HCT116 (cell line): ENCODE data around the gene CYP3A5. TPM values are rescaled to one million over a fixed set of nuclear protein-coding genes. Genes with fewer than 3 reads are reported as not detected.

Experiments used
- ATAC-seq: fragments of 200-7000 bp; cut with Tn5 transposase; 2 replicates; pipeline ENCODE4 v1.9.1; 2020; ENCODE audit warnings: mild to moderate bottlenecking, moderate library complexity
- BruUV-seq: library from RNA; stranded (reverse); fragments of 400-500 nt; replicated peaks from 2 replicates; lab custom pipeline; 2021; lab: Mats Ljungman, UMichigan
- CTCF ChIA-PET: fragments of 300-600 bp; sonication (Branson Sonifier 250); formaldehyde crosslinking; loops from one replicate; lab custom pipeline; 2021; ENCODE audit warnings: antibody characterized with exemption; lab: Charles Lee
- POLR2A ChIA-PET: fragments of 300-600, 350-600 bp; sonication (Branson Sonifier 250); formaldehyde crosslinking; loops from one replicate; lab custom pipeline; 2021; ENCODE audit warnings: antibody characterized with exemption; lab: Charles Lee
- RAD21 ChIA-PET, 2 experiments: fragments of 300-600 bp; sonication (Branson Sonifier 250); formaldehyde crosslinking; loops; one replicate each; lab custom pipeline; 2023; ENCODE audit warnings: low total read pairs in 2 of 2; ENCODE audit not compliant: uncharacterized antibody in 2 of 2, unreplicated experiment in 2 of 2, low non-redundant PET in 1 of 2; lab: Charles Lee
- DNase-seq: peaks from one replicate; pipeline ENCODE4 v3.0.0-alpha.2; 2010; ENCODE audit warnings: low read depth, low spot score
- H2AFZ ChIP-seq: fragments of 200-600 bp; shearing (Covaris generic), sonication (generic); 2 replicates; pipeline ENCODE4 v1.6.1; 2017; ENCODE audit warnings: low read depth, mixed run types, mixed read lengths, antibody characterized with exemption, low read length; ENCODE audit not compliant: poor library complexity, severe bottlenecking
- H3K27ac ChIP-seq: 2 replicates; pipeline ENCODE4 v1.5.1; 2012; ENCODE audit warnings: low read depth, low read length
- H3K27me3 ChIP-seq: fragments of 200-600 bp; sonication (generic); 2 replicates; pipeline ENCODE4 v1.6.1; 2016; ENCODE audit warnings: mixed run types, low read length, mixed read lengths; ENCODE audit not compliant: insufficient read depth
- H3K36me3 ChIP-seq, 2 experiments: fragments of 200-500 bp in 1 of 2; fragments of 200-600 bp in 1 of 2; sonication (Bioruptor generic) in 1 of 2; sonication (generic) in 1 of 2; 2 replicates each; pipeline versions ENCODE4 v1.5.1 to v1.6.1; 2014 to 2016; ENCODE audit warnings: low read length in 2 of 2, inconsistent platforms in 1 of 2, mixed read lengths in 1 of 2, mixed run types in 1 of 2; ENCODE audit not compliant: insufficient read depth in 2 of 2, control insufficient read depth in 1 of 2
- H3K4me1 ChIP-seq, 2 experiments: fragments of 200-600 bp in 1 of 2; sonication (generic) in 1 of 2; 2 replicates each; pipeline versions ENCODE4 v1.5.1 to v1.6.1; 2012 to 2017; ENCODE audit warnings: low read length in 2 of 2, inconsistent platforms in 1 of 2, mild to moderate bottlenecking in 1 of 2, mixed read lengths in 1 of 2, mixed run types in 1 of 2, moderate library complexity in 1 of 2; ENCODE audit not compliant: insufficient read depth in 2 of 2, control insufficient read depth in 1 of 2
- H3K4me2 ChIP-seq: fragments of 200-600 bp; sonication (generic); 2 replicates; pipeline ENCODE4 v1.6.1; 2017; ENCODE audit warnings: mixed run types, low read length, mixed read lengths
- H3K4me3 ChIP-seq, 2 experiments: fragments of 200-600 bp in 1 of 2; sonication (generic) in 1 of 2; replicated peaks in 1 of 2; 2 replicates each; pipeline ENCODE4 v1.5.1; 2011 to 2016; ENCODE audit warnings: low read length in 2 of 2, control low read depth in 1 of 2, low read depth in 1 of 2, mild to moderate bottlenecking in 1 of 2, mixed read lengths in 1 of 2, mixed run types in 1 of 2
- H3K79me2 ChIP-seq: fragments of 200-600 bp; sonication (generic); 2 replicates; pipeline ENCODE4 v1.6.1; 2017; ENCODE audit warnings: mild to moderate bottlenecking, mixed run types, low read length, moderate library complexity, mixed read lengths; ENCODE audit not compliant: insufficient read depth
- H3K9ac ChIP-seq: fragments of 200-600 bp; sonication (generic); 2 replicates; pipeline ENCODE4 v1.6.1; 2016; ENCODE audit warnings: low read length, mixed read lengths
- H3K9me2 ChIP-seq: fragments of 200-600 bp; sonication (generic), shearing (Covaris generic); 2 replicates; pipeline ENCODE4 v1.6.1; 2017; ENCODE audit warnings: mixed run types, mild to moderate bottlenecking, moderate library complexity; ENCODE audit not compliant: insufficient read depth
- H3K9me3 ChIP-seq, 2 experiments: fragments of 200-500 bp in 1 of 2; fragments of 200-600 bp in 1 of 2; sonication (Bioruptor generic) in 1 of 2; sonication (generic) in 1 of 2; 2 replicates each; pipeline ENCODE4 v1.6.1; 2014 to 2017; ENCODE audit warnings: low read length in 2 of 2, mixed read lengths in 2 of 2, inconsistent platforms in 1 of 2, low read depth in 1 of 2, mild to moderate bottlenecking in 1 of 2, mixed run types in 1 of 2, moderate library complexity in 1 of 2; ENCODE audit not compliant: control insufficient read depth in 1 of 2, insufficient read depth in 1 of 2
- H4K20me1 ChIP-seq: fragments of 200-600 bp; sonication (generic), shearing (Covaris generic); 2 replicates; pipeline ENCODE4 v1.6.1; 2017; ENCODE audit warnings: mixed run types, mild to moderate bottlenecking, moderate library complexity; ENCODE audit not compliant: insufficient read depth
- CEBPB ChIP-seq: IDR thresholded peaks from 2 replicates; pipeline ENCODE4 v1.6.1; 2012; ENCODE audit warnings: low read depth
- EZH2 ChIP-seq: fragments of 200-600 bp; sonication (generic); IDR thresholded peaks from 2 replicates; pipeline ENCODE4 v1.6.1; 2017; ENCODE audit warnings: antibody characterized with exemption, mixed run types
- FOSL1 ChIP-seq: IDR thresholded peaks from 2 replicates; pipeline ENCODE4 v1.6.1; 2012; ENCODE audit warnings: low read depth
- POLR2A ChIP-seq: IDR thresholded peaks from 2 replicates; pipeline ENCODE4 v1.7.0; 2011; ENCODE audit warnings: borderline replicate concordance; ENCODE audit not compliant: insufficient read depth, insufficient read length; ENCODE audit errors: extremely low read depth
- POLR2AphosphoS5 ChIP-seq: IDR thresholded peaks from 2 replicates; pipeline ENCODE4 v1.6.1; 2011; ENCODE audit warnings: mild to moderate bottlenecking, low read depth, low read length, moderate library complexity
- RAD21 ChIP-seq: IDR thresholded peaks from 2 replicates; pipeline ENCODE4 v1.6.1; 2012; ENCODE audit warnings: low read depth, mild to moderate bottlenecking
- SRF ChIP-seq: IDR thresholded peaks from 2 replicates; pipeline ENCODE4 v1.6.1; 2012; ENCODE audit warnings: low read depth
- YY1 ChIP-seq: IDR thresholded peaks from 2 replicates; pipeline ENCODE4 v1.6.1; 2011; ENCODE audit warnings: low read length, low read depth, moderate library complexity, mild to moderate bottlenecking; ENCODE audit not compliant: insufficient replicate concordance; ENCODE audit errors: extremely low read depth
- ZFX ChIP-seq: fragments of 450-650 bp; IDR thresholded peaks from 2 replicates; pipeline ENCODE4 v1.6.1; 2017
- intact Hi-C: fragments of 100-400 bp; cut with micrococcal nuclease; formaldehyde crosslinking; loops from 2 replicates; pipeline ENCODE4 v1.10.0; 2022
- total RNA-seq: library from RNA; stranded (reverse); gene quantifications from one replicate; pipeline ENCODE4 v1.2.1, GENCODE V29; 2021; ENCODE audit not compliant: unreplicated experiment
- TF ChIP-seq, protein P1 (sequence below), 3 experiments: fragments of 200-600 bp in 1 of 3; sonication (generic) in 1 of 3; IDR thresholded peaks in 2 of 3; conservative IDR thresholded peaks in 1 of 3; 2 replicates each; pipeline ENCODE4 v1.5.1; 2012 to 2017; ENCODE audit warnings: low read depth in 2 of 3, low read length in 2 of 3, antibody characterized with exemption in 1 of 3, borderline replicate concordance in 1 of 3, control low read depth in 1 of 3, mild to moderate bottlenecking in 1 of 3, mixed read lengths in 1 of 3, mixed run types in 1 of 3, moderate library complexity in 1 of 3; ENCODE audit not compliant: insufficient read depth in 1 of 3
- TF ChIP-seq, protein P2 (sequence below): IDR thresholded peaks from 2 replicates; pipeline ENCODE4 v1.6.1; 2012; ENCODE audit warnings: low read depth
- TF ChIP-seq, protein P3 (sequence below): IDR thresholded peaks from 2 replicates; pipeline ENCODE4 v1.6.1; 2012

Gene CYP3A5
- total RNA-seq, 1 experiment from 2014 or later = 1.5 TPM

DNA sequence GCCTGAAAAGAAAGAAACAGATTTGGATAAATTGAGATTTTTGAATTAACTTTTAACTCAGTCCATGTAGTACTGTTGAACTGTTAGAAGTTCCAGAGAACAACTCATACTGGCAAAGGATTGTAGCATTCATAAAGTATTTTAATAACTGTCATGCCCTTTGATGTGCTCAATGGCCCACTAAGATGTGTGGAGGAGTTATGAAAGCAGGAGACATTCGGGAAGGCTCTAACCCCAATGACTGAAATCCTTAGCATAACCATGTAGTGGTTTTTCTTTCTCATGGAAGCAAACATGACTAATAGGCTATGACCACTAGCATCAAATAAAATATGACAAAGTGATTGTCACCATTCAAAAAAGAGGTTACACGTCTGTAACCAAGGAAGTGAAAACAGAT is 29.5 kb upstream of the CYP3A5 start:
- no peaks in the 10 kb centered on the region for H4K20me1 ChIP-seq

More for the DNA sequence above, 29.5 kb upstream of the CYP3A5 start:
- POLR2A ChIA-PET = no interaction called here
- TF ChIP-seq EZH2 (no peak), YY1 (no peak), POLR2AphosphoS5 (no peak), FOSL1 (no peak), SRF (no peak), POLR2A (no peak), RAD21 (no peak), ZFX (no peak), CEBPB (no peak)
- TF ChIP-seq, protein P1, sequence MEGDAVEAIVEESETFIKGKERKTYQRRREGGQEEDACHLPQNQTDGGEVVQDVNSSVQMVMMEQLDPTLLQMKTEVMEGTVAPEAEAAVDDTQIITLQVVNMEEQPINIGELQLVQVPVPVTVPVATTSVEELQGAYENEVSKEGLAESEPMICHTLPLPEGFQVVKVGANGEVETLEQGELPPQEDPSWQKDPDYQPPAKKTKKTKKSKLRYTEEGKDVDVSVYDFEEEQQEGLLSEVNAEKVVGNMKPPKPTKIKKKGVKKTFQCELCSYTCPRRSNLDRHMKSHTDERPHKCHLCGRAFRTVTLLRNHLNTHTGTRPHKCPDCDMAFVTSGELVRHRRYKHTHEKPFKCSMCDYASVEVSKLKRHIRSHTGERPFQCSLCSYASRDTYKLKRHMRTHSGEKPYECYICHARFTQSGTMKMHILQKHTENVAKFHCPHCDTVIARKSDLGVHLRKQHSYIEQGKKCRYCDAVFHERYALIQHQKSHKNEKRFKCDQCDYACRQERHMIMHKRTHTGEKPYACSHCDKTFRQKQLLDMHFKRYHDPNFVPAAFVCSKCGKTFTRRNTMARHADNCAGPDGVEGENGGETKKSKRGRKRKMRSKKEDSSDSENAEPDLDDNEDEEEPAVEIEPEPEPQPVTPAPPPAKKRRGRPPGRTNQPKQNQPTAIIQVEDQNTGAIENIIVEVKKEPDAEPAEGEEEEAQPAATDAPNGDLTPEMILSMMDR (IDR thresholded peaks at IDR 0.05 in 2 of 3, conservative IDR thresholded peaks at IDR 0.05 in 1 of 3; ENCODE audit: borderline replicate concordance in 1 of 3, insufficient read depth in 1 of 3, low read depth in 2 of 3, low read length in 2 of 3) = no peak
- TF ChIP-seq, protein P2, sequence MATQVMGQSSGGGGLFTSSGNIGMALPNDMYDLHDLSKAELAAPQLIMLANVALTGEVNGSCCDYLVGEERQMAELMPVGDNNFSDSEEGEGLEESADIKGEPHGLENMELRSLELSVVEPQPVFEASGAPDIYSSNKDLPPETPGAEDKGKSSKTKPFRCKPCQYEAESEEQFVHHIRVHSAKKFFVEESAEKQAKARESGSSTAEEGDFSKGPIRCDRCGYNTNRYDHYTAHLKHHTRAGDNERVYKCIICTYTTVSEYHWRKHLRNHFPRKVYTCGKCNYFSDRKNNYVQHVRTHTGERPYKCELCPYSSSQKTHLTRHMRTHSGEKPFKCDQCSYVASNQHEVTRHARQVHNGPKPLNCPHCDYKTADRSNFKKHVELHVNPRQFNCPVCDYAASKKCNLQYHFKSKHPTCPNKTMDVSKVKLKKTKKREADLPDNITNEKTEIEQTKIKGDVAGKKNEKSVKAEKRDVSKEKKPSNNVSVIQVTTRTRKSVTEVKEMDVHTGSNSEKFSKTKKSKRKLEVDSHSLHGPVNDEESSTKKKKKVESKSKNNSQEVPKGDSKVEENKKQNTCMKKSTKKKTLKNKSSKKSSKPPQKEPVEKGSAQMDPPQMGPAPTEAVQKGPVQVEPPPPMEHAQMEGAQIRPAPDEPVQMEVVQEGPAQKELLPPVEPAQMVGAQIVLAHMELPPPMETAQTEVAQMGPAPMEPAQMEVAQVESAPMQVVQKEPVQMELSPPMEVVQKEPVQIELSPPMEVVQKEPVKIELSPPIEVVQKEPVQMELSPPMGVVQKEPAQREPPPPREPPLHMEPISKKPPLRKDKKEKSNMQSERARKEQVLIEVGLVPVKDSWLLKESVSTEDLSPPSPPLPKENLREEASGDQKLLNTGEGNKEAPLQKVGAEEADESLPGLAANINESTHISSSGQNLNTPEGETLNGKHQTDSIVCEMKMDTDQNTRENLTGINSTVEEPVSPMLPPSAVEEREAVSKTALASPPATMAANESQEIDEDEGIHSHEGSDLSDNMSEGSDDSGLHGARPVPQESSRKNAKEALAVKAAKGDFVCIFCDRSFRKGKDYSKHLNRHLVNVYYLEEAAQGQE = no peak
- TF ChIP-seq, protein P3, sequence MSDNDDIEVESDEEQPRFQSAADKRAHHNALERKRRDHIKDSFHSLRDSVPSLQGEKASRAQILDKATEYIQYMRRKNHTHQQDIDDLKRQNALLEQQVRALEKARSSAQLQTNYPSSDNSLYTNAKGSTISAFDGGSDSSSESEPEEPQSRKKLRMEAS = no peak
- TF ChIP-seq, all 23 proteins: peak for 0
- Histone ChIP-seq H3K27me3 (no peaks in the 10 kb centered on the region), H3K79me2 (no peaks in the 10 kb centered on the region), H3K4me3 (no peak overlapping the region), H3K9me2 (no peaks in the 10 kb centered on the region), H3K9me3 (no peaks in the 10 kb centered on the region), H3K9ac (no peak overlapping the region), H3K4me1 (peaks cover 0 to 5% of the 10 kb centered on the region in 2 experiments; a peak in 1 of 4 replicates), H3K36me3 (no peaks in the 10 kb centered on the region), H3K4me2 (no peak overlapping the region), H3K27ac (no peak overlapping the region), H2AFZ (no peak overlapping the region)
- ChIA-PET RAD21 (no interaction called here), CTCF (no interaction called here)
- ATAC-seq = no peak
- BruUV-seq = no TSS peak
- intact Hi-C loops = no loop called here
- DNase-seq = no peak
